ENCODE measurements around the gene NPR2. TPM values are rescaled to one million over a fixed set of nuclear protein-coding genes. Genes with fewer than 3 reads are reported as not detected.

NPR2 gene
- polyA plus RNA-seq, 5 donors = 40.4 to 54.2 (median 47.0) TPM

DNA sequence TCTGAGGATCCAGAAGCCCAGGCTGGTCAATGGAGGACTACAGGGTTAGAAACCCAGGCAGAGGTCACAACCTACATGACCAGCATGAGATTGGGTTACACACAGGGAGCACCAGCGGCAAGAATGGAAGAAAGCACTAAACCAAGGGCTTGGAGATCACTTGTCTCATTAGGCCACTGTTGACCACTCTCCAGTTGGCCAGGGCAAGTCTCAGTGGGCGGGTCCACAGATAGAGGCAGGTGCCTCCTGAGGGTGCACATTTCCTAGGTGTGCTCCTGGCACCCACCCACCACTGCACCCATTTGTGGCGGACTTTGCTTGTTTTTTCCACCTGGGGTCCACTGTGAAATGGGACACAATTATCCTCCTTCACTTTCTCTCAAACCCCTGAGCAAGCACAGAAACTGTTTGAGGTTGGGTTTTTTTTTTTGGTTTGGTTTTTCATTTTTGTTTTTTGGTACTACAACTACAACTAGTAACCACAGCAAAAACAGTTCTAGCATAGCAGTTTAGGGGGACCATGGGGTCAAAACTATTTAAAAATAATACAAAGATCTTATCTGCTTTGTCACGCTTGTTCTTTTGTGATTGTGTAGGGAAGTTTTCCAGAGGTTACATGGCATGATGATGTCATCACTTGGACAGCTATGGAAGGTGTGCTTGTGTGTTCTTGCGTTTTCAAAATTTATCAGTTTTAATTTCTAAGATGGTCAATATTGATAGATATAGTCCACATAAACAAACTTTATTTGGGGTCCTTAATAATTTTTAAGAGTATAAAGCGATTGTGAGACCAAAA, 6.1 kb downstream of the NPR2 start:
- DNase-seq = no peak

DNA sequence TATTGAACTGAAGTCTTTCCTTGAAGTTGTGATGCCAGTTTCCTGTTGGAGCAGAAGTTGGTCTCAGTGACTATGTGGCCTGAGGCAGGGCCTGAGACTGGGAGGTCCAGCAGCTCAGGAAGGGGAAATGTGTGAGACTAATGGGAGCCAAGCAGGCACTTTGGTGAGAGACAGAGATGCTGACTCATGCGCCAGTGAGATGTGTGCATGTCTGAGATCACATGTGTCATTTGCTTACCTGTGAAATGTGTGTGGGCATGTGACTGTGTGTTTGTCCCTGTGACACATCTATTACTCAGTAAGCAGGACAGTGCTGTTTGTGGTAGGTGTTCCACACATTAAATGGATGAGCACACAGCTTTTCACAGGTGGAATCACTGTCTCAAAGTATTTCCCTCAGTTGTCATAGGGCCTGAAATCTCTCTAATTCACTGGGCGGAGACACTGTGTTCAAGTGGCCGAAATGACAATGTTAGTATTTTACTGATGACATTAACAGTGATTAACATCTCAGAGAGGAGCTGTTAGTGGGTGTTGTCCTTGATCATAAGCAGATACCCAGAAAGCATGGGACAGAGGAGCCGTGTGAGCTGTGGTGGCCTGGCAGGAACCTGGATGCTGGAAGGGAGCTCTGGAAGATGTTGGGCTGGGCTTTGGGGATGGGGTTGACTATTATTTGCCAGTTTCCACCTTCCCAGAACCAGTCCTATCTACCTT, 7.4 kb downstream of the NPR2 start:
- DNase-seq = no peak

DNA sequence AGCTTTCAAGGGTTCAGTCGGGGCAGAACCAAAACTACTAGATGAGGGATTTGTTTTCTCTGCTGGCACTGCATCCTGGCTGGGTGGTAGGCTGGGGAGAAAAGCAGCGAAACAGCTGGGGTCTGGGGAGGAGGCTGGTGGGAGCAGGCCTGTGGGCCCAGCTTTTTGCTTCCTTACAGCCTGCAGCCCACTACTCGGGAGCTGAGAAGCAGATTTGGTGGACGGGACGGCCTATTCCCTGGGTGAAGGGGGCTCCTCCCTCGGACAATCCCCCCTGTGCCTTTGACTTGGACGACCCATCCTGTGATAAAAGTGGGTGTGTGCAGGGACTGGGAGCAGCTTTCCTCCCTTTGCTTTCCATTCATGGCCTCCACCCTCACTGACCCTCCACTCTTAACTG, 9.1 kb downstream of the NPR2 start:
- DNase-seq = no peak

DNA sequence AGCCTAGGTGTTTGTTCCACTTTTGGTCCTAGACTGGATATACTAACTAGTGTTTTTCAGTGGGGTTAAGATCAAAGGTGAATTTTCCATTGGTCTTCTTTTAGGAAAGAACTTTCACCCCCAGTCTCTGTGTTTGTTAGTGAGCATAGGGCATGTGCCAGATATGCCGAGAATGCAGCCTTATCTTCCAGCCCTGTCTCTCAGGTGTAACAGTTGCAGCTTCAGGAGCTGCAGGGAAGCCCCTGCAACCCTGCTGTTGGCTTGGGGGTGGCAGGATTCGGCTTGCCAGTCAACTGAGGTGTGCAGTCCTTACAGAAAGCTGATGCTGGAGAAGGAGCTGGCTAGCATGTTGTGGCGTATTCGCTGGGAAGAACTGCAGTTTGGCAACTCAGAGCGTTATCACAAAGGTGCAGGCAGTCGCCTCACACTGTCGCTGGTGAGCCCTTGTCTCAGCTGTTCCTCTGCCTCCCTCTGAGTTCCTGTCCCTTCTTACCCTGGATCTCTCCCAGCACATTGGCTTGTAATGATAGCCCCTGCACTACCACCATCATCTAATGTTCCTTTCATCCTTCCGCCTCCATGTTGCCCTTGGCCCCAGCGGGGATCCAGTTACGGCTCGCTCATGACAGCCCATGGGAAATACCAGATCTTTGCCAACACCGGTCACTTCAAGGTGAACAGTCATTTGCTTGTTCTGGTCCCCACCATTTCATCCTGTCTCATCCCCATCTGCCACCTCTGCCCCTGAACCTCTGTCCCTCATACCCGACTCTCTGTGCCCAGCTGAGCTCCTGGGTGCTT, 10.1 kb downstream of the NPR2 start:
- no peak for DNase-seq

DNA sequence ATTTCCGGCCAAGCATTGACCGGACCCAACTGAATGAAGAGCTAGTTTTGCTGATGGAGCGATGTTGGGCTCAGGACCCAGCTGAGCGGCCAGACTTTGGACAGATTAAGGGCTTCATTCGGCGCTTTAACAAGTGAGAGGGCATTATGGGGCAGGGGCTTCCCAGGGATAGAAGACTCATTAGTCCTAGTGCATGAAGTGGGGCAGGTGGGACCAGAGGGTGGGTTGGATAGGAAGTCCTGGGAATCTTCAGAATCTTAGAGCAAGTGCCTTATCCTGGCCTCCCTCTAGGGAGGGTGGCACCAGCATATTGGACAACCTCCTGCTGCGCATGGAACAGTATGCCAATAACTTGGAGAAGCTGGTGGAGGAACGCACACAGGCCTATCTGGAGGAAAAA, 14.7 kb downstream of the NPR2 start:
- DNase-seq = no peak

DNA sequence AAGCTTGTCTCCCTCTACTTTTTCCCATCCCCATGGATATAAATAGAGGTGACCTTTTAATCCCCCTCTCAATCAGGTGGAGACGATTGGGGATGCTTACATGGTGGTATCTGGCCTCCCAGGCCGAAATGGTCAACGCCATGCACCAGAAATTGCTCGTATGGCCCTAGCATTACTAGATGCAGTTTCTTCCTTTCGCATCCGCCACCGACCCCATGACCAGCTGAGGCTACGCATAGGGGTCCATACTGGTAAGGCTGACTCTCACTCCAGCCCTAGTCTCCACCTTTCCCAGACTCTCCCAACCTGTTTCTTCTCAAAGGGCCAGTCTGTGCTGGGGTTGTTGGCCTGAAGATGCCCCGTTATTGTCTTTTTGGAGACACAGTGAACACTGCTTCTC, 17.0 kb downstream of the NPR2 start:
- DNase-seq = no peak

DNA sequence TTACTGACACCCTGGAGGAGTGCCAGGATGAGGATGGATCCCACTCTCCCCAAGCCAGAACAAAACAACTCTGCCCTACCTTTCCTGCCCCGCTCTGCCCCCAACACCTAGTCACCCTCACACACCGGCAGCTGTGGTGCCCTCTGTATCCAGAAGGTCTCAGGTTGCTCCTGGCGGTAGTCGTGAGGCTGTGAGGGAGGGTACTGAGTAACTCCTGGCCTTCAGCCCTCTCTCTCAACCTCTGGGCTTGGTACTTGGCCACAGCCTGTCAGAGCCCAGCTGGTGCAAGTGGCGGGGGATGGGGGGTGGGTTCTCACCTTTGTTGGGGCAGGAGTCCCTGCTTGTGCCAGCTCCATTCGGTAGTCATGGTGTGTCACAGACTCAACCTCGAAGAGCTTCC, 18.7 kb downstream of the NPR2 start:
- DNase-seq = no peak

DNA sequence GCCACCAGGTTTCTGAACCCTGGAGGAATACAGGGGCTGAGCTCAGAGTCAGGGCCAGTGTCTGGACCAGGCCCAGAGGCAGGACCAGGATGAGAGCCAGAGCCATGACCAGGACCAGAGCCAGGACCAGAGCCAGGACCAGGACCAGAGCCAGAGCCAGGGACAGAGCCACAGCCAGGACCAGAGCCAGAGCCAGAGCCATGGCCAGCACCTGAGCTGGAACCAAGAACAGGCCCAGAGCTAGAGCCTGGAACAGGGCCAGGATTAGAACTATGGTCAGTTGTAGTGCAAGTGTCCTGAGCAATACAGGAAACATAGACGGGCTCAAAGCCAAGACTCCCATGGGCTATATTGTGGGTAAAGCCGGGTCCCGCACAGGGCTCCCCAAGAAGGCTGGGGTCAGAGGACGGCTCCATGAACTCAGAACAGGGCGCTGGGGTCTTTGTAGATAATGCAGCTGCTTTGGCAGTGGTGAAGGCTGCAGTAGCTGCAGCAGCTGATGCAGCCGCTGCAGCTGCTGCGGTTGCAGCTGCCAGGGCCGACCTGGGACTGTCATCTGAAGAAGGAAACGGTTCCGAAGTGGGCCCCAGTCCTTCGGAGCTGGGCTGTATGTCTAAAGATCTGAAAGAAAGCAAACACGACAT, 20.1 kb downstream of the NPR2 start:
- DNase-seq = no peak

DNA sequence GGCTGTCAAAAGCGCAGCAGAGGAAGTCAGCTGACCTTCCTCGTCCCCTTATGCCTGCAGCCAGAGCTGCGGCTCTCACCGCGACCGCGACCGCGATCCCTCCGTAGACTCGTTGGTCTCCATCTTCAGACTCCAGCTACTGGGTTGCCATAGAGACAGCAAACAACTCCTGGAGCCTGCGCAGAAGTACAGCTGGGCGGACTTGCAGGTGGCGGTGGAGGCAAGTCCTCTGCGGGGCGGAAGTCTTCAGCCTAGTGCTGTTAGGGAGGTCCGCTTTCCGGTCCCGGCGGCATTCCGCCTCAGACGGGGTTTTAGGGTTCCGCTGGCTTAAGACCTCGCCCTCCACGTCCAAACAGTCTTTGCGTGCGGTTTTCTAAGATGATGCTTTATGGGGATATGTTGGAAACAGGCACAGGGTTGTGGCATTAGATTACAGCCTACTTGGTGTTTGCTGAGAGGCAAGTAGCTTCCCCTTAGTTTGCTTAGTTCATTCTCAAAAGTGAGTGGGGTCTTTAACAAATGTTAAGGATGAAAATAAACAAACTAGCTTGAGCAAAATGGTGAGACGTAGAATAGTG, 20.7 kb downstream of the NPR2 start, which contains the start of gene SPAG8:
Gene SPAG8, minus strand, starts transcription at position 238 of the 578 bp plus-strand sequence. Its CDS starts 115 bp downstream, at position 123.
- DNase-seq = peak; percentile 89 to 90

DNA sequence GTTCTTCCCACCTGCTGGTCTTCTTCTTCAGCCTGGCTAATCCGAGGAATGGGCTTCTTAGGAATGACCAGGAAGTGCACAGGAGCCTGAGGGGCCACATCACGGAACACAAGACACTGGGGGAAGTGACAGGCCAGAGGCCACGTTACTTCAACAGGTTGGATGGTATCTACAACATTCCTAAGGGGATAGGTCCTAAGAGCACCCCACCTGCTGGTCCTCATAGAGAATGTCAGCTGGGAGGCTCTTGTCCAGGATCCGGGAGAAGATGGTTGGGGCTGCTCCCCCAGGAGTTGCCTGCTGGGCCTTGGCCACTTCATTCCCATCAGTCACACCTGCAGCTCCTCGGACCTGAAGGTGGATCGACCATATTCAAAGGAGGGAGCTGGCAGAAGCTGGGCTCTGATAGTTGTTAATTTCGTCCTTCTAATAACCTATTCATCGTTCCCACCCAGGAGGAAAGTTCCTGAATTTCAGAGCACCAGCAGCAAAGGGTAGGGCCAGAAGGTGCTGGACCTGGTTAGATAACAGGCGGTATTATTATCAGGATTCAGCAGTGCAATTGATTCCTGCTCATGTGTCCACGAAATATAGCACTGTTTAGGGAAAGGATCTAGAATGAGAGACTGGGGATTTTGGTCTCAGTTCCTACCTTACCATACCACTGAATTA, 22.2 kb downstream of the NPR2 start:
- no peak for DNase-seq

DNA sequence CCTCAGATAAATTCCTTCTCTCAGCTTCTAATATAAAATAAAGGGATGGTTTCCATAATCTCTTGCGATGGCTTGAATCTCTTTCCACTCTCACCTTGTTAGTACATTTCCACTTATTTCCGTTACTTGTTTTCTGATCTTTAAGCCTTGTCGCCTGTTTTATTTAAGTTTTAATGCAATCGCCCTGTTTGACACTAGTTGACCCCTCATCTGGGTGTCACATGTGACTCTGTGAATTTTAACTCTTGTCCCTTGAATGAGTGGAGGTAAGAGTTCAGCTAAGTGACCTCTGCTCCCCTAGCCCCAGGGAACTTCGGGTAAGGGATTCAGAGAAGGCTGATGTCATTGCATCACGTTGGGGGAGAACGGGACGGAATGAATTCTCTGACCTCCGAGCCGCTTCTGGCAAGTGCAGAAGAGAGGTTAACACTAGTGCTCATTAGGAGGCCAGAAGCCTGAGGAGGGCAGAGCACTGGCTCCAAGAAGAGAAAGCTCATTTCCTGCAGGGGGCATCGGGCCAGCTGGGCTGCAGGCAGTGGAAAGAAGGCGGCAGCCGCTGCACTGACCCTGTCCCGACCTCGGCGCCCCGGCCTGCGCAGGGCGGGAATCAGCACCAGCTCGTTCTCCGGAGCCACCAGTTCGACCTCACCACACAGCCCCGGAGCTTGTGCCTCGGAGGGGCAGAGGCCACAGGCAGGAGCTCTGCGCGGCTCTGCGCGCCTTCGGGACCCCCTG, 22.9 kb downstream of the NPR2 start:
- DNase-seq = peak in 1 of 2 donors; percentile 60

DNA sequence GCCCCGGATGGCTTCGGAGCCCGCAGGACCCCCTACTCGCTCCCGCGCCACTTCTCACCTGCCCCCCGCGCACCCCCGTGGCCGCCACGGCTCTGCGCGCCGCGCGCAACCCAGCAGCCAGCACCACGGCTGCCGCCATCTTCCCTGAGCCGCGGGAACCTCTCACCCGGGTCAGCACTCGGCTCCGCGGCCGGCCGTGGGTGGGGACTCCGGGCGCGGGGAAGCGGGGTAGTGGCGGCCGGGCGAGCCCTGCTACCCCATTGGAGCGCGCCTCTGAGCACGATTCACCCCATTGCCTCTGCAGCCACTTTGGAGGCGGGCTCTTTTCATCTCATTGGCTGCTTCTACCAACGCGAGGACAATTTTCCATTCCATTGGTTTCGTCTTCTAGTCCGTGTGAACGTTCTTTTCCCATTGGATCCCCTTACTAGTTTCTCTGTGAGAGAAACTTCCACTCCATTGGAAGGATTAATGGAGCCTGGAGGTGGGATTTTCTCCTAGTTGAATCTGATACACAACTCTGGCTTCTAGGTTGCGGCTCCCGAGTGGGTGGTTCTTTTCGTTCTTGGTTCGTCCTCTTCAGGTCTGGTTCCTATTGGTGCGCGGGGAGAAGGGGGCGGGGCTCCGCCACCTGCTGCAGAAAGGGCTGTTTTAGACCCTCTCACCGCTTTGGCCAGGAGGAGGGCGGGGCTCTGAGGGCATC, 23.6 kb downstream of the NPR2 start, which contains the start of gene HINT2:
Gene HINT2, minus strand, starts transcription at position 202 of the 703 bp plus-strand sequence. Its CDS starts 63 bp downstream, at position 139.
- DNase-seq = peak; percentile 94 to 97

DNA sequence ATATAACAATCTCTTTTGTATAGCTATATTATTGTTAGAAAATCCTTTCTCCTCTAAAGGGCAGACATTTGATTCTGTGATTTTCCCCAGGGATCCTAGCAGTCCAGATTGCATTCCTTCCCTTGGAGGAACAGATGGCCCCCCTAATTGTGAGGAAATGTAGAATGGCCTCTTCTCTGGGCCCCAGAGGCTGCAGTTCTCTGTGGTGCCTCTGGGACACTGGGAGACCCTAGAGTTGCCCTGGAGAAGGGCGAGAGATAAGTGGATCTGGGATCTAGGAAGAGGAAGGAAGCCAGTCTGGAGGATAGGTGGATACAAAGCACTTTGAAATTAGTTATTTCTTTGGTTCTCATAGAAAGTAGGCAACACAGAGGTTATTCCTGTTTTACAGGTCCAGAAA, 25.3 kb downstream of the NPR2 start:
- DNase-seq = no peak

DNA sequence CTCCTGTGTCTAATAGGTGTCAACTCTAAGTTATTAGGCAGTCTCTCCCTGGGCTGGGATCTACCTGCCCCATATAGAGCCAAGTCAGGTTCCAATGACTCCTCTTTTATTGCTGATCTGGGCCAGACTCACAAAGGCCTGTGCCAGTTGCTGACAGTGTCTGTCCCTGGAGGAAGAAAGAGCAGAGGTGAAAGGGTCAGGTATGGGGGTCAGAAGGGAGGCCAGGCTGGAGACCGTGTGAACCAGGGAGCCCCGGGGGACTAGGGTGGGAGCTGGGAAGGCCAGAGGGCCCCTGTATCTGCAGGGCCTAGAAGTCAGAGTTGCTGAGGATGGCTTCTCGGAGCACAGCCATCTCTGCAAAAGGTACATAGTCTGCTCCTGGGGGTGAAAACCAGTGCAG, 26.9 kb downstream of the NPR2 start:
- no peak for DNase-seq

DNA sequence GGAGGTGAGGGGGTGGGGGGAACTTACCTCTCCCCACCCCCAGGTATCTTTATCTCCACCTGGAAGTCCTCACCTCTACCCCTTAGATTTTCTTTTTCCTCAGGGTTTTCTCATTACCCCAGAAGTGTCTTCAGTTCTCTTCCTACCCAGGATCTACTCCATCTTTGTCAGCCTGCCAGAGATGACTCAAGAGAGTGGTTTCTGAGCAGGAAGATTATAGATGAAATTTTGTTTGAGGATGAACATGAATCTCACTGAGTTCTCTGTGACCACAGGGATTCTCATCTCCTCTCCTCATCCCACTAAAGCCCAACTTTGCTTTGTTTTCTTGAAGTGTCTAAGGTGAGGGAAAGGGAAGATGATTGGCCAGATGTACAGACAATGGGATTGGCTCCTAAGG, 28.7 kb downstream of the NPR2 start:
- no peak for DNase-seq

DNA sequence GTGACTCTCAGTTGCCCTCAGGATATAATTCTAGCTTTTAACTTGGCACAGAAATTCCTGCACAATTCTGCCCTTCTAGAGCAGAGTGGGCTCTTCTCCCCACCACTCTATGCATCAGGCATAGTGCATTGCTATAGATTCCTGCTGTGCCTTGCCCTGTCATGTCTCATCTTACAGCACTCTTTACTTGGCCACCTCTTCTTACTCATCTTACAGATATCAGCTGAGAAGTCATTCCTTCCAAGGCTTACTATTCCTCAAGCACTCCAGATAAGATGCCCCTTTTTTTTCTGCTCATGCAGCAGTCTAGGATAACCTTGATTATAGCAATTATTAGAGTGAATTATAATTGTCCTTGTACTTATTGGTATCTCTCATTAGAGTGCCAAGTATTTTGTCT, 31.5 kb downstream of the NPR2 start:
- no peak for DNase-seq

DNA sequence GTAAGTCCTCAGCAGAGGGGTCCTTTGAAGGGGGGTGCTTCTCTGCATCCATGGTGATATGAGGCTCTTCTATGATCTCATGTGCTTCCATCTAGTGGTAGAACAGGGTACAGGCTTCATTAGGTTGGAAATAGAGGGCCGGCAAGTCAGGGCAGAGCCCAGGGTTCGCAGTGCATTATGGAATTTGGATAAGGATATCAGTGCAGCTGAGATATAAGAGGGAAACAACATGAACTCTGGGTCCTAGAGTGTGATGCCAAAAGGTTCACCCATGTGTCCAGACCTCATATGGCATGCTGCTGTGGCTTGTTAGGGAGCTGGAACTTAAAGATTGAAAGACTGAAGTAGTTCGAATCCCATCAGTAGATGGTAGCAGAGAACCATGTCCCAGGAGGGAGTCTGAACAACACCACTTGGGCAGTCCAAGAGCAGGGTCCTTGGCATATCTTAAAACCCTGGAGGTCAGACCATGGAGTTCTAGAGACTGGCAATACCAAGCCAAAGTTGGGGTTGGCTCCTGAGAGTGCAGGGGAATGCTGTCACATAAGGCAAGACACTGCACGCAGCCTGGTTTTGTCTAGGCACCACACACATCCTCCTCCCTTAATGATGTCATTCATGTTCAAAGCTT, 34.8 kb downstream of the NPR2 start:
- no peak for DNase-seq

DNA sequence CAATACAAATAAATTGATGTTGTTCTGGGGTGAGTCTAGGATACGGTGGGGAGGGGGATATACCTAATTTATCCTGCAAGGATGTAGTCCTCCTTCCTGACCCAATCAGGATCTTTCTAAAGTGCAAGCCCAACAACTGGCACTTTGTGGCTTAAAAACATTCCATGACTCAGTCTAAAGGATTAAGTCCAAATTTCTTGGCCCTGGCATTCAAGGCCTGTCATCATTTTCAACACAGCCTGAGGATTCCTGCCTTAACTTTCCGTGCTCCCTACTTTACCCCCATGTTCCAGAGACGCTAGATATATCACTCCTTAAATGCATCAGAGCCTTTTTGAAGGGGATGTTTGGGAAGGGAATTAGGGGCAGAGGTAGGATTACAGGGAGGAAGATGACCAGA, 36.1 kb downstream of the NPR2 start:
- DNase-seq = no peak

DNA sequence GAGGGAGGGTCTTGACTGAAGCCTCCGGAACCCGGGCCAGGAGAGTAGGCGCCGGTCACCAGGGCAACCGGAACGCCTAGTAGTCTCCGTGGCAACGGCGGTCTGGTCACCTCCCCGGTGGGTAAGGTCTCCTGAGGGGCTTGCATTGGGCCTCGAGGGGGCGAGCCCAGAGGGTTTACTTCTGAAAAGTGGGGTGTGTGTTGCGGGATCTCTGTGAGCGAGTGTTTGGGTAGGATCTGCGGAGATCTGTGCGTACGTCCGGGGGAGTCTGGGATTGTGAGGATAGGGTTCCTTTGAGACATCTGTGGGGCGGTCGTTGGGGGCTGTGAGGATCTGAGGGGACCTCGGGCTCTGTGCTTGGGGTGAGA, 37.3 kb downstream of the NPR2 start, which contains the start of gene FAM221B:
Gene FAM221B, minus strand, starts transcription at position 17 of the 368 bp plus-strand sequence. CDS start 2,571 bp downstream, outside the sequence.
- DNase-seq = no peak
